ELF-1 (cell line): ENCODE data around the gene STXBP1.

Experiments
- DNase-seq: peaks from one replicate; pipeline ENCODE4 v3.0.0-alpha.2; 2016; ENCODE audit warnings: low read depth, low spot score

The STXBP1 gene

GRCh38 chr9:127611899-127612790 lies at the start of gene STXBP1:
TSS of gene STXBP1 (plus strand) at chr9:127612277. CDS start at chr9:127612404, 127 bp downstream.
- peak; percentile 84 for DNase-seq

GRCh38 chr9:127562279-127562796 lies 49.7 kb upstream of the STXBP1 start:
- no peak for DNase-seq

DNA sequence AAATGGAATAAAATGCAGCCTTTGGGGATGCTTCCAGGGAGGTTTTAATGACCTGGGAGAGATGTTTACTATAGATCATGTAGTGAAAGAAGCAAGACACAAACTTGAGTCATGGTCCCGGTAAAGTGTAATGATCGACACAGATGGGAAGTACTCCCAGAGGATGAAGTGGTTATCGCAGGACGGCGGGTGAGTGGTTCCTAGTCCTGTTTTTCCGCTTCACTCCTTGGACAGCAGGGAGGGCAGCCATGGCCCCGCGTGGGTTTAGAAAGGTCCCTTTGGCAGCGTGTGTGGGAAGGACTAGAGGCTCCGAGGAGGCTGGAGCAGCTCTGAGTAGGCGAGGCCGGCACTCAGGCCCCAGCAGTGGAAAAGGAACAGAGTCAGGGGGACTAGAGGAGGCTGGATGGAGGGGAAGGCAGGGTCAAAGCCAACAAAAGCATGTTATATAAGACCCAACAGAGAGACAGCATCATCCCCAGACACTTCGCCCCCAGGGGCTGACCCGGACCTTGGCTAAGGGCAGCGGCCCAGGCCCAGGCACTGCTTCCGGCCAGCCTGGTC lies 49.2 kb upstream of the STXBP1 start:
- peak; percentile 41 for DNase-seq

DNA sequence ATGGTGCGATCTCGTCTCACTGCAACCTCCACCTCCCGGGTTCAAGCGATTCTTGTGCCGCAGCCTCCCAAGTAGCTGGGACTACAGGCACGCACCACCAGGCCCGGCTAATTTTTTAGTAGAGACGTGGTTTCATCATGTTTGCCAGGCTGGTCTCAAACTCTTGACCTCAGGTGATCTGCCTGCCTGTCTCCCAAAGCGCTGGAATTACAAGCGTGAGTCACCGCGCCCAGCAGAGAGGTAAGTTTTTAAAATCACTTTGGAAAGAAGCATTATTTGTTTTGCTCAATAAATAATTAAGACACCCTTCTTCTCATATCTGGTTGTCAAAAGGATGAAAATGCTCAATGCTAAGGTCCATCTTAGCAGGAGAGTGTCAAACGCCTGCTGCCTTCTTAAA lies 48.5 kb upstream of the STXBP1 start:
- no peak for DNase-seq

DNA sequence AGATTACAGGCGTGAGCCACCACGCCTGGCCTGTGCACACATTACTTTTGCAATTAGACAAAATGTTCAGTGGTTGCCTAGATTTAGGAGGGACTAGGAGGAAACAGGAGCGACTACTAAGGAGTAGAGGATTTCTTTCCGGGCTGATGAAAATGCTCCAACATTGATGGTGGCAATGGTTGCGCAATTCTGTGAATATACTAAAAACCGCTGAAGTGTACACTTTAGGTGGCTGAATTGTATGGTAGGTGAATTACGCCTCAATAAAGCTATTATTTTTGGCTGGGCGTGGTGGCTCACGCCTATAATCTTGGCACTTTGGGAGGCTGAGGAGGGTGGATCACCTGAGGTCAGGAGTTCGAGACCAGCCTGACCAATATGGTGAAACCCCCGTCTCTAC lies 46.8 kb upstream of the STXBP1 start:
- no peak for DNase-seq

DNA sequence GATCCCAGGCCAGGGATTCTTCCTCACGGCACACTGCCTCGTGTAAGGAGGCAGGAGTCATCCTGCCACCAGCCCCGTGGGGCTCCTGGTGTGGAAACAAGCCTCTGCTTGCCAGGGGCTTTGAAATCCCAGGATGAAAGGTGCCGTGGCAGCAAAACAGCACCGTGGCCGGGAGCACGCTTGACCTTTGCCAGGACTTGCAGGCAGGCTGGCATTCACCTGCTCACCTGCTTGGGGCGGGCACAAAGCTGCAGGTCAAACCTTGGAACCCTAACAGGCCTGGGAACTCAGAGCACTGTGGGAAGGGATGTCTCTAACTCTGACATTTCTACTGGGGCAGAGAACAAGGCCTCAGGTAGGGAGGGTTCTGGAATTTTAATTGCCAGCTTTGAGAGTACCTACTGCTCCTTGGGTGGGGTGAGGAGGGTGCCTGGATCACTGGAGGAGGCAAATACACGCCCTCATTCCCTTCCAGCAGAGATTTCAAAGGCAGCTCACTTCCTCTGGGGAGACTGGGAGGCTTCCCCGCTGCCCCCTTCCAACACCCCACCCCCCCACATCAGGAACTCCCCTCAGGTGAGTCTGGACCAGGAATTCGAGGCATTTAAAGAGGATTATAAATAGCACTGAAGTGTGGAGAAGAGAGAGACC lies 45.6 kb upstream of the STXBP1 start:
- DNase-seq, result peak; percentile 58

GRCh38 chr9:127567035-127567729 lies 44.9 kb upstream of the STXBP1 start:
- peak; percentile 63 for DNase-seq

DNA sequence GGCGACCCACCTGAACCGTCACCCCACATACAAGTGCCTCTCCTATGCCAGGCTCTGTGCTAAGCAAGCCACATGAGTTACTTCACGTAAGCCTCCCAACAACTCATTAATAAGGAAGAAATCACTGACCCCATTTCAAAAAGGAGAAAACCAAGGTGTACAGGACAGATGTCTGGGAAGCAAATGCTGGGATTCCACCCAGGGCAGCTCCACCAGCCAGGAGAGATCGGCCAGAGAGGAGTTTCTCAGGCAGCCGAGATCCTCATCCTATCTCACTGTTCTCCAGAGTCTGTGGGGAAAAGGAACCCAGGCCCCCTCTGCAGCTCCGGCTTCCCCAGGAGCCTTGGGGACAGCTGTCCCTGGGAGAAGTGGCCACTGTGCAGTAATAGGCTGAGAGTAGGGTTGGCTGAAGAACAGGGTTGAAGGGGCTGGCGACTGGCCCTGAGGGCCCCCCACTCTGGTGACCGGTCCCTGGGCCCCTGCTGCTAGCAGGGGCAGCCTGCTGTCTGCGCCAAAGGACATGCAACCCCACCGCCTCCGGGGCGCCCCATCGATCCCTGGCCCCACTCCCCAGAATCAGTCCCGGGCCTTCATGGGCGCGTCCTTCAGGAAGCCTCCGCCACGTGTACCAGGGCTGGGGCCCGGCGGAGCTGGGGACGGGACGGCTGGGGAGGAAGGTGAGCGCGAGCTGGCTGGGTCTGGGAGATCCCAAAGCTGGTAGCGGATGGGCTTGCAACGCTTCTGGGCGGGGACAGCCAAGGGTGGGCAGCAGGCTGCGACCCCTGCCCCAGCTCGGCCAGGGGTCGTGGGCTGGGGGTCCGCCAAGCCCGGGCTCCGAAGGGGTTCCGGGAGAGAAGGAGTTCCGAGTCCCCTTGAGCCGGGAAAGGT lies 44.1 kb upstream of the STXBP1 start:
- peak; percentile 52 for DNase-seq

GRCh38 chr9:127568618-127568970 lies 43.5 kb upstream of the STXBP1 start:
- peak; percentile 19 for DNase-seq

- peak; percentile 57 for DNase-seq
Measured at GRCh38 chr9:127568971-127569885, 42.8 kb upstream of the STXBP1 start.

DNA sequence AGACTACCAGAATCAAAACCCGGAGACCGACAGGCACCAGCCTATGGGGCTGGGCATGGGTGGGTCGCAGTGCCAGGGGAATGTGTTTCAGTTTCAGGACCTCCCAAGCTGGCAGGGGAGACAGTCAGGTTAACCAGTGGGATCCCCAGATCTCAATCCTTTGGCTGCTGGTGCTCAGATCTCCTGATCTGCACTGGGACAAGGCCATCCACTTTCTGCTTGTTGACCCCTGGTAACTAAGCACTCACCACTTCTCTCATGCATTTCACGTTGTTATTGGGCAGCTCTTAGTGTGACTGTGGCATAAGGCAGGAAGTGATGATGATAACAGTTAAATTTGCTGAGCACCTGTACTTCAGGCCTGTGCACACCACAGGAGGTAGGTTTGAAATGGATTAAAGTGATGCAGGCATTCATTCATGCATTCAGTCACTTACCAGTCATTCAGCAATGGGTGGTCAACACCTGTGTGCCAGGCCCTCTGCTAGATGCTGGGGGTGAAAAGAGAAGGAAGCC lies 42.1 kb upstream of the STXBP1 start:
- no peak for DNase-seq

GRCh38 chr9:127570533-127571111 lies 41.5 kb upstream of the STXBP1 start:
- DNase-seq, result no peak

DNA sequence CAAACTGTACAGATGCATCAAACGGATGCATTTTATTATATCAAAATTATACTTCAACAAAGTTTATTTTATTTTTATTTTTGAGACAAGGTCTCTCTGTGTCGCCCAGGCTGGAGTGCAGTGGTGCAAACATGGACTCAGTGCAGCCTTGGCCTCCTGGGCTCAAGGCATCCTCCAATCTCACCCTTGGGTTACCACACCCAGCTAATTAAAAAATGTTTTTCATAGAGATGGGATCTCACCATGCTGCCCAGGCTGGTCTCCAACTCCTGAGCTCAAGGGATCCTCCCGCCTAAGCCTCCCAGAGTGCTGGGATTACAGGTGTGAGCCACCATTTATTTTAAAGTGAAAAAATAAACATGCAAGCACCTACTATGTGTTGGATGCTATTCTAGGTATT lies 40.1 kb upstream of the STXBP1 start:
- DNase-seq, result no peak

DNA sequence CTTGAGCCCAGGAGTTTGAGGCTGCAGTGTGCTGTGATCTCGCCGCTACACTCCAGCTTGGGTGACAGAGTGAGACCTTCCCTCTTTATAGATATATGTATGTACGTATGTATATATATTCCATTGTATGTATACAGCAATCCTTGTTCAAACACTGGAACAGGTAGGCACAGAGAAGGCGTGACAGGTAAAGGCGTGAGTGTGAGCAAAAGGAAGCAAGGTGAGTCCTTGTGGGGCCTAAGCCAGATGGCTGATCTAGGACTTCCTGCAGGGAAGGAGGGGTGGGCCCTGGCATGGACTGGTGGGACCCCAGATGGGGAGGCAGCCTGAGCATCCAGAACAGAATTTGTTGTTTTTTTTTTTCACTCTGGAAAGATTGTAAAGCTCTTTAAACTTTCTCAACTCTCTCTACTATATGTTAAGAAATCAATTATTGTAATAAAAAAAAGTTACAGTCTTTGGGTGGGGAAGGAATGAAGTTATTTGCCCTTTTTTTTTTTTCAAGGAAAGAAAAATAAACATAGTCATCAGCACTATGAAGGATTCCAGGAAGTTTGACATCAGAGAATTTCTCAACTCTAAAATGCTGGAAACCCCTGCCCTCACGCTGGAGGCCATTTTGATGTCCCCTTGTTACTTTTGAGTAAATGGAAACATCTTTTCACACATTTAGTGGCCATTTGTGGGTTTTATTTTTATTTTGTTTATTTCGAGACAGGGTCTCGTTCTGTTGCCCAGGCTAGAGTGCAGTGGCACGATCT lies 38.9 kb upstream of the STXBP1 start:
- no peak for DNase-seq

DNA sequence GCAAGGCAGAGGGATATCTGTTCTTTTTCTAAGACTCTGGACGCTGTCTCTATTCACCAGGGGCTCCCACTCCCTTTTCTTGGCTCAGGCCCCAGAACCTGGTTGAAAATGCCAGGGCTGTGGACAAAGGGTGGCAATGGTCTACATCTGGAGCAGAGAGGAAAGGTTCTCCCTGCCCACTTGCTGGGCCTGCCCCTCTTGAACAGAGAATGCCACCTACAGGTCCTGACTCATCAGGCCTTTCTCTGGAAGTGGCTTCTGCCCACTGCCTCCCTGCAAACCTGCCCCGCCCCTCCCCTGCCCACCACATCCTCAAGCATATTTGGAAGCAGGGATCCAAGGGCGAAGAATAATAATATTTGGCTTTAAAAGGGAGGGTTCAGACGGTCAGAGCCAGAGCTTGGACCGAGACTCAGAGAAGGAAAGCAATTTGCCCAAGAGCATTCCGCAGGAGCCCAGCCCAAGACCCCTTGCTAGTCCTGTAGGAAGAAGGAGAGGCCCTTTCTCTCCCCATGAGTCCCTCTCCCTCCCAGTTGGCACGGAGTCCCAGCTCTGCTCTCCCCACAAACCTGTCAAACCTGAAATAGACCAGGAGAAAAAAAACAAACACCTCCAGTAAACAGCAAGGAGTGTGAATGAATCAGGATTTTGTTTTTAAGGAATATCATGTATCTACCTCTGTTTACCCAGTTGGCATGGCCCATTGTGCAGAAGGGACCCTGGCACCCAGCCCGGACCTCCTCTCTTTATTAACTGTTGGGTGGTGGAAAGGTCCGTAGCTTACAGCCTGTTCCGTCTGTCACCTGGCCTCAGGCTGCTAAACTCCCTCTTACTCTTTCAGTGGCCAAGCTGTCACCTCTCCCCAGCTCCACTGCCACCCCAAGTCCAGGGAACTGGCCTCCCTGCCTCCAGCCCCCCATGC lies 37.7 kb upstream of the STXBP1 start:
- peak; percentile 58 for DNase-seq

DNA sequence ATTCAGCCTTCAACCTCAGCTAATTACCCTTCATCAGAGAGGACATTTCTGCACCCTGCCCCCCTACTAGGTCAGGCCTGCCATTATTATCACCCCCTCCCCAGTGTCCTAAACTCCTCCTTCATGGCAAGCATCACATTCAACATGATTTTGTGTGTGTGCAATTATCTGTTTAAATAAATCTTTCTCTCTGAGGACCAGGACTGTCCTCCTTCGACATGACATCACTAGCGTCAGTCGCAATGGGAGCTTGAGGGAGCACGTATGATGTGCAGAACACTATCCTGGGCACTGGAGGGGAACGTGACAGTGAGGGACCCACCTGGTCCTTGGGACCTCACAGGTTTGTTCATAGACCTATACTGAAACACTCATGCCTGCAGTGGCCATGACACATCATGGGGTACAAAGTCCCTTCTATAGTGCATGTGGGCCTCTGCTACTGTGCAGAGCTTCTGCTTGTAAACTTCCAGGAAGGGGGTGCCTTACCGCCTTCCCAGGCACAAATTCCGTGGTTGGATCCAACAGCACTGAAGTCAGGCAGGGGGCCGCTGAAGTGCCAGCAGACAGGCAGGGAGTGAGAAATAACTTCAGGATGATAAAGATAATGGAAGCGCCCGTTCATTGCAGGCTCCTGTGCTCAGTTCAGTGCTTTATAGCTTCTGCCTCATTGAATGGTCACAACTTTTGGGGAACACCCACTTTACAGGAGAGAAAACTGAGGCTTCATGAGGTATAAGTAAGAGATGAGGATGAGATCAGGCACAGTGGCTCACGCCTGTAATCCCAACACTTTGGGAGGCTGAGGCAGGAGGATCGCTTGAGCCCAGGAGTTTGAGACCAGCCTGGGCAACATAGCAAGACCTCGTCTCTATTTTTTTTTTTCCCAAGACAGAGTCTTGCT lies 36.0 kb upstream of the STXBP1 start:
- DNase-seq, result no peak
